GM12878 (cell line): ENCODE data around the gene RHOXF2B. TPM values are rescaled to one million over a fixed set of nuclear protein-coding genes. Genes with fewer than 3 reads are reported as not detected.

Source experiments
- CREM ChIP-seq: IDR thresholded peaks from 2 replicates; pipeline ENCODE4 v1.6.1; 2014; ENCODE audit warnings: antibody characterized with exemption, low read depth
- IRF4 ChIP-seq: IDR thresholded peaks from 2 replicates; pipeline ENCODE4 v1.6.1; 2011; ENCODE audit warnings: low read depth, low read length
- NFYB ChIP-seq: IDR thresholded peaks from 2 replicates; pipeline ENCODE4 v1.6.1; 2011; ENCODE audit warnings: low read depth, mild to moderate bottlenecking, low read length, improper control_type of control experiment, moderate library complexity; ENCODE audit not compliant: insufficient read depth
- RAD21 ChIP-seq: IDR thresholded peaks from 2 replicates; pipeline ENCODE4 v1.6.1; 2011; ENCODE audit warnings: mild to moderate bottlenecking, low read depth, low read length, moderate library complexity; ENCODE audit not compliant: insufficient read depth
- YBX1 ChIP-seq: fragments of 450-650 bp; IDR thresholded peaks from 2 replicates; pipeline ENCODE4 v1.6.1; 2016; ENCODE audit warnings: antibody characterized with exemption
- polyA plus RNA-seq, 11 experiments: library from polyadenylated mRNA; depleted of rRNA in 4 of 11; unstranded in 6 of 11; stranded (reverse) in 5 of 11; fragments of >200 nt; fragmentation: Nextera tagmentation in 4 of 11; fragmentation: Illumina TruSeq in 1 of 11; extraction: Ambion mirVana in 4 of 11; extraction: Trizol in 1 of 11; gene quantifications; 1 replicate in 1 of 11; 2 replicates in 10 of 11; pipeline versions ENCODE4 v1.2.1 to v1.2.3, GENCODE V29; 2011 to 2016; ENCODE audit warnings: inconsistent platforms in 2 of 11, missing spikeins in 2 of 11, low read depth in 1 of 11
- total RNA-seq, 4 experiments: library from RNA; depleted of rRNA in 3 of 4; stranded (reverse); fragments of >200 nt in 3 of 4; fragmentation: Illumina TruSeq in 1 of 4; extraction: Trizol in 1 of 4; gene quantifications; 2 replicates each; pipeline versions ENCODE4 v1.2.1 to v1.2.3, GENCODE V29; 2013 to 2021
- TF ChIP-seq, protein P1 (sequence below): IDR thresholded peaks from 2 replicates; pipeline ENCODE4 v1.6.1; 2012; ENCODE audit warnings: improper control_type of control experiment, low read depth, low read length; ENCODE audit not compliant: insufficient replicate concordance
- TF ChIP-seq, protein P2 (sequence below): fragments of 450-650 bp; IDR thresholded peaks from 2 replicates; pipeline ENCODE4 v1.6.1; 2016; ENCODE audit warnings: mild to moderate bottlenecking, moderate library complexity, borderline replicate concordance

Gene RHOXF2B
- total and polyA plus RNA-seq, 10 of the 15 experiments (the other 5 are each of a cell fraction or from before 2014, with no cell fraction given) = 0.03 to 0.08 TPM; not detected in 8

DNA sequence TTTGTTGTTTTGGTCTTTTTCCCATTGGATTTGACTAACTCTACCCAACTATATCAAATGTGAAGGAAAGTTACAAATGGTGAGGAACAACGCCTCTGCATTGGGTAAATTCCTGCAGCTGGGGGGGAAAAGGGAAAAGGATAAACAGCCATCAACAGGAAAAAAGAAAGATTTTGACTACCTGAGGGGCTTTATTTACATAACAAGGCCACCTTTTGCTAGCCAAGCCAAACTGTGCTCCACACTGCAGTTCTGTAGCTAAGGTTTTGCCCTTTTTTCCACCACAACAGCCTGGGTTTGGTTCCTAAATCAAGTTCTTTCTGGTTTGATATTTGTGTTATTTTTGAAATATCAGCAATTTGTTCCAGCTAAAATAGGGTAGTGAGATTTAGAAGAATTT is 40.8 kb downstream of the RHOXF2B start (continued):
- TF ChIP-seq, protein P1, sequence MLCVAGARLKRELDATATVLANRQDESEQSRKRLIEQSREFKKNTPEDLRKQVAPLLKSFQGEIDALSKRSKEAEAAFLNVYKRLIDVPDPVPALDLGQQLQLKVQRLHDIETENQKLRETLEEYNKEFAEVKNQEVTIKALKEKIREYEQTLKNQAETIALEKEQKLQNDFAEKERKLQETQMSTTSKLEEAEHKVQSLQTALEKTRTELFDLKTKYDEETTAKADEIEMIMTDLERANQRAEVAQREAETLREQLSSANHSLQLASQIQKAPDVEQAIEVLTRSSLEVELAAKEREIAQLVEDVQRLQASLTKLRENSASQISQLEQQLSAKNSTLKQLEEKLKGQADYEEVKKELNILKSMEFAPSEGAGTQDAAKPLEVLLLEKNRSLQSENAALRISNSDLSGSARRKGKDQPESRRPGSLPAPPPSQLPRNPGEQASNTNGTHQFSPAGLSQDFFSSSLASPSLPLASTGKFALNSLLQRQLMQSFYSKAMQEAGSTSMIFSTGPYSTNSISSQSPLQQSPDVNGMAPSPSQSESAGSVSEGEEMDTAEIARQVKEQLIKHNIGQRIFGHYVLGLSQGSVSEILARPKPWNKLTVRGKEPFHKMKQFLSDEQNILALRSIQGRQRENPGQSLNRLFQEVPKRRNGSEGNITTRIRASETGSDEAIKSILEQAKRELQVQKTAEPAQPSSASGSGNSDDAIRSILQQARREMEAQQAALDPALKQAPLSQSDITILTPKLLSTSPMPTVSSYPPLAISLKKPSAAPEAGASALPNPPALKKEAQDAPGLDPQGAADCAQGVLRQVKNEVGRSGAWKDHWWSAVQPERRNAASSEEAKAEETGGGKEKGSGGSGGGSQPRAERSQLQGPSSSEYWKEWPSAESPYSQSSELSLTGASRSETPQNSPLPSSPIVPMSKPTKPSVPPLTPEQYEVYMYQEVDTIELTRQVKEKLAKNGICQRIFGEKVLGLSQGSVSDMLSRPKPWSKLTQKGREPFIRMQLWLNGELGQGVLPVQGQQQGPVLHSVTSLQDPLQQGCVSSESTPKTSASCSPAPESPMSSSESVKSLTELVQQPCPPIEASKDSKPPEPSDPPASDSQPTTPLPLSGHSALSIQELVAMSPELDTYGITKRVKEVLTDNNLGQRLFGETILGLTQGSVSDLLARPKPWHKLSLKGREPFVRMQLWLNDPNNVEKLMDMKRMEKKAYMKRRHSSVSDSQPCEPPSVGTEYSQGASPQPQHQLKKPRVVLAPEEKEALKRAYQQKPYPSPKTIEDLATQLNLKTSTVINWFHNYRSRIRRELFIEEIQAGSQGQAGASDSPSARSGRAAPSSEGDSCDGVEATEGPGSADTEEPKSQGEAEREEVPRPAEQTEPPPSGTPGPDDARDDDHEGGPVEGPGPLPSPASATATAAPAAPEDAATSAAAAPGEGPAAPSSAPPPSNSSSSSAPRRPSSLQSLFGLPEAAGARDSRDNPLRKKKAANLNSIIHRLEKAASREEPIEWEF = no peak
- no peak for TF ChIP-seq CREM
- no peak for TF ChIP-seq RAD21
- TF ChIP-seq IRF4 = no peak
- TF ChIP-seq YBX1 = no peak
- TF ChIP-seq, protein P2, sequence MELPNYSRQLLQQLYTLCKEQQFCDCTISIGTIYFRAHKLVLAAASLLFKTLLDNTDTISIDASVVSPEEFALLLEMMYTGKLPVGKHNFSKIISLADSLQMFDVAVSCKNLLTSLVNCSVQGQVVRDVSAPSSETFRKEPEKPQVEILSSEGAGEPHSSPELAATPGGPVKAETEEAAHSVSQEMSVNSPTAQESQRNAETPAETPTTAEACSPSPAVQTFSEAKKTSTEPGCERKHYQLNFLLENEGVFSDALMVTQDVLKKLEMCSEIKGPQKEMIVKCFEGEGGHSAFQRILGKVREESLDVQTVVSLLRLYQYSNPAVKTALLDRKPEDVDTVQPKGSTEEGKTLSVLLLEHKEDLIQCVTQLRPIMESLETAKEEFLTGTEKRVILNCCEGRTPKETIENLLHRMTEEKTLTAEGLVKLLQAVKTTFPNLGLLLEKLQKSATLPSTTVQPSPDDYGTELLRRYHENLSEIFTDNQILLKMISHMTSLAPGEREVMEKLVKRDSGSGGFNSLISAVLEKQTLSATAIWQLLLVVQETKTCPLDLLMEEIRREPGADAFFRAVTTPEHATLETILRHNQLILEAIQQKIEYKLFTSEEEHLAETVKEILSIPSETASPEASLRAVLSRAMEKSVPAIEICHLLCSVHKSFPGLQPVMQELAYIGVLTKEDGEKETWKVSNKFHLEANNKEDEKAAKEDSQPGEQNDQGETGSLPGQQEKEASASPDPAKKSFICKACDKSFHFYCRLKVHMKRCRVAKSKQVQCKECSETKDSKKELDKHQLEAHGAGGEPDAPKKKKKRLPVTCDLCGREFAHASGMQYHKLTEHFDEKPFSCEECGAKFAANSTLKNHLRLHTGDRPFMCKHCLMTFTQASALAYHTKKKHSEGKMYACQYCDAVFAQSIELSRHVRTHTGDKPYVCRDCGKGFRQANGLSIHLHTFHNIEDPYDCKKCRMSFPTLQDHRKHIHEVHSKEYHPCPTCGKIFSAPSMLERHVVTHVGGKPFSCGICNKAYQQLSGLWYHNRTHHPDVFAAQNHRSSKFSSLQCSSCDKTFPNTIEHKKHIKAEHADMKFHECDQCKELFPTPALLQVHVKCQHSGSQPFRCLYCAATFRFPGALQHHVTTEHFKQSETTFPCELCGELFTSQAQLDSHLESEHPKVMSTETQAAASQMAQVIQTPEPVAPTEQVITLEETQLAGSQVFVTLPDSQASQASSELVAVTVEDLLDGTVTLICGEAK = no peak
- no peak for TF ChIP-seq NFYB
